GM12873 (cell line): ENCODE data around the gene SPAG7.

ENCODE experiments used
- TF ChIP-seq, protein P1 (sequence below): IDR thresholded peaks from 2 replicates; pipeline ENCODE4 v1.5.1; 2012; ENCODE audit warnings: low read depth, mild to moderate bottlenecking, moderate library complexity, low read length, control low read depth; ENCODE audit not compliant: insufficient read depth; ENCODE audit errors: missing control alignments

Gene SPAG7

DNA sequence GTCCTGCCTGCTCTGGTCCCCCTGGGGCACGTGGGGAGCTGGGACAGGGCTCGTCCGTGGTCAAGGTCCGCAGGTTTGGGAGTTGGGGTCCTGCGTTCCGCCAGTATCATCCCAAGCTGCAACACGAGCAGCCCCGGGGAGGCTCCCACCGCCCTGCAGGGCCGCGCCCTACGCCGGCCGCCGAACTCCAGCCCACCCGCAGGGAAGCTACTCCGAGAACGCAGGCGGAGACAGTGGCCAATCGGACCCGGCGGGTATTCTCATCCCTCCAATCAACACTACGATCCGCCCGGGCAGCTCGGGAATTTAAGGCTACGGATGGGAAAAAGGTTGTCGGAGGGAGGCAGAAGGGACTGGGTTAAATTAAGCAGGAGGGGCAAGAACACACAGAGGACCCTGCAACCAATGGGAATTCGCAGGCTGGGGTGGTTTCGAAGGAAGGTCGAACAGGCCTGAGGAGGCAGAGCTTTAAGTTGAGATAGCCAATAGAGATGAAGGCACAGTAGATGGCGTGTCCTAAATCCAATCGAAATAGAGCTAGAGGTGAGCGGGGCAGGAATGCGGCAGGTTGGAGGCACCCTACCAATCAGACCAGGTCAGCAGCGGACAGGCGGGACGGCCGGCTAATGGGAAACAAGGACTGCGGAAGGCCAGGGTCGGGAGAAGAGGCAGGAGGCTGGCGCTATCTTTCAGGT, 626 bp downstream of the SPAG7 start:
- TF ChIP-seq, protein P1, sequence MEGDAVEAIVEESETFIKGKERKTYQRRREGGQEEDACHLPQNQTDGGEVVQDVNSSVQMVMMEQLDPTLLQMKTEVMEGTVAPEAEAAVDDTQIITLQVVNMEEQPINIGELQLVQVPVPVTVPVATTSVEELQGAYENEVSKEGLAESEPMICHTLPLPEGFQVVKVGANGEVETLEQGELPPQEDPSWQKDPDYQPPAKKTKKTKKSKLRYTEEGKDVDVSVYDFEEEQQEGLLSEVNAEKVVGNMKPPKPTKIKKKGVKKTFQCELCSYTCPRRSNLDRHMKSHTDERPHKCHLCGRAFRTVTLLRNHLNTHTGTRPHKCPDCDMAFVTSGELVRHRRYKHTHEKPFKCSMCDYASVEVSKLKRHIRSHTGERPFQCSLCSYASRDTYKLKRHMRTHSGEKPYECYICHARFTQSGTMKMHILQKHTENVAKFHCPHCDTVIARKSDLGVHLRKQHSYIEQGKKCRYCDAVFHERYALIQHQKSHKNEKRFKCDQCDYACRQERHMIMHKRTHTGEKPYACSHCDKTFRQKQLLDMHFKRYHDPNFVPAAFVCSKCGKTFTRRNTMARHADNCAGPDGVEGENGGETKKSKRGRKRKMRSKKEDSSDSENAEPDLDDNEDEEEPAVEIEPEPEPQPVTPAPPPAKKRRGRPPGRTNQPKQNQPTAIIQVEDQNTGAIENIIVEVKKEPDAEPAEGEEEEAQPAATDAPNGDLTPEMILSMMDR: no peak

DNA sequence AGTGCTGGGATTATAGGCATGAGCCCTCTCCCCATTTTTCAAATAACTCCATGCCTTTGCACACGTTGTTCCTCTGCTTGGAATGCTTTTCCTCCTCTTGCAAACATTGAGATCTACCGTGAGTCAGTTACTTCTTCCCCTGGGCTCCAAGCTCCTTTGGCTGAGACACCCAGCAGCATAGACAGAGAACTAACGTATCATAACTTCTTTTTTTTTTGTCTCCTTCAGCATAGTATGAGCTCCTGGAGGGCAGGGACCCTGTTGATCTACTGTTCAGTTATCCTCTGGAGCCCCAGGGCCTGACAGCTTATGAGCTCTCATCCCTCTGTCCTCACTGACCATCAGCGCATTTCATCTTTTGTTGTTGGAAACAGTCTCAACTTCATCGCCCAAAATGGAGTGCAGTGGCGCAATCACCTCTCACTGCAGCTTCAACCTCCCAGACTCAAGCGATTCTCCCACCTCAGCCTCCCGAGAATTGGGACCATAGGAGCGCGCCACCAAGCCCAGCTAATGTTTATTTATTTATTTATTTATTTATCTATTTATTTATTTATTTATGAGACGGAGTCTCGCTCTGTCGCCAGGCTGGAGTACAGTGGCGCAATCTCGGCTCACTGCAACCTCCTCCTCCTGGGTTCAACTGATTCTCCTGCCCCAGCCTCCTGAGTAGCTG, 2.2 kb downstream of the SPAG7 start:
- TF ChIP-seq, protein P1: no peak

DNA sequence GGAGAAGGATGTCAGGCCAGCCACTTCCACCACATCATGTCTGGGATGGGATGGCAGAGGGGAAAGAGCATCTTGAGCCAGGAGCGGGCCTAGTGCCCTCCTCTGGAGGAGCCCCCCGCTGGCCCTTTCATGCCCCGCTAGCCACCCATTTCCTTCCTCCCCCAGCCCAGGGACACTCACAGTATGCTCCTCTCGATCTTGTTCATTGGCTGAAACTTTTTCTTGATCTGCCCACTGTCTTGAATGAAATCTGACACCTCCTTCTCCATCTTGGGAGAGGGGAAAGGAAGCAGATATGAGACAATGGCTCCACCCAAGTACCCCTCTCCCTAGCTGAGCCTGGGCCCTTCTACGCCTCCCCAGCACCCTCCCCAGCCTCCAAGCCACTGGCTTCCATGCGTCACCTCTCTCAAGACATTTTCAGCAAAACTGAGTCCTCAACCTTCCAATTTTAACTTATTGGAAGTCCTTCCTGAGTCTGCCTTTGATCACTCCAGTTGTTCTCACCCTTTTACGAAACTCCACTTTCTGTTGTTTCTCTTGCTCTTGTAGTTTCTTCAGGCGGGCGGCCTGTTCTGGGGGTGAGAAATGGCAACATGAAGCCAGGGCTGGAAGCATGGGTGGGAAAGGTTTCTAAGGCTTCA, 7.2 kb downstream of the SPAG7 start:
- TF ChIP-seq, protein P1: no peak

DNA sequence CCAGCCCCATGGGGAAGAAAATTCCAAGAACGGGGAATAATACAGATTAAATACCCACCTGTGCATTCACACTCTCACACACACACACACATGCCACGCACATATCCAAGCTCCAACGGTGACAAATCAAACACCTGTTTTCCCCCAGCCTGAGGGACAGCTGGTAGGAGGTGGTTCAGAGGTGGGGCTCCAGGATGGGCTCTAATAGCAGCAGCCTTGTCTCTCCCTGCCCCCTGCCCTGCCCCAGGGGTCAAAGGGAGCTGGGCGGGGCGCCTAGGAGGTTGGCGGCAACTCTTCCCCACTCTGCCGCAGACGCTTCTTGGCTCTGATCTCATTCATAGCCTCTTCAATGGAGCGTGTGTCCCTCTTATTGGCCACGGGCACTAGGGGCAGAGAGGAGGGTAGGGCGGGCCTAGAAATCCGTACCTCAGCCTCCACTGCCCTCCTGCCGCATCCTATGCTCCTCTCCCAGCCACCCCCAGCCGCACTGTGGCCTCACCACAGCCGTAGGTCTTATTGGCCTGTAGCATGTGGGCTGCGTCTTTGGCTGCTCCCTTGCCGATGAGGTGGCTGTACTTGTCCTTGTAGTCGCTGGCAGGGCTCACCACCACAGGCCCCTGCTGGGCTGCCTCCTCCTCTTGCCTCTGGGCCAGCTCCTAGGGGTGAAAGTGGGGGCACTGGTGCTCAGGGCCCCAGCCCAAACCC, 8.2 kb downstream of the SPAG7 start:
- TF ChIP-seq, protein P1: no peak

DNA sequence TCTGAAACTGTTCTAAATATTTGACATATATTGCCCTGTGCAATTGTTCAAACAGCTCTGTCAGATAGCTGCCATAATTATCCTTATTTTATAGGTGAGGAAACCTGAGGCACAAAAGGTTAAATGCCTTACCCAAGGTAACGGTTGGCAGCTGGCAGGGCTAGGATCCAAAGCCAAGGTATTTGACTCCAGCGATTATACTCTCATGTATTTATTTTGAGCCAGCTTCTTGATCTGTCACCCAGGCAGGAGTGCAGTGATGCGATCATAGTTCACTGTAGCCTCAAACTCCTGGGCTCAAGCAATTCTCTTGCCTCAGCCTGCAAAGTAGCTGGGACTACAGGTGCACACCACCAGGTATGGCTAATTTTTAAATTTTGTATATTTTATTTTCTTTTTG, 9.5 kb downstream of the SPAG7 start:
- TF ChIP-seq, protein P1: no peak

DNA sequence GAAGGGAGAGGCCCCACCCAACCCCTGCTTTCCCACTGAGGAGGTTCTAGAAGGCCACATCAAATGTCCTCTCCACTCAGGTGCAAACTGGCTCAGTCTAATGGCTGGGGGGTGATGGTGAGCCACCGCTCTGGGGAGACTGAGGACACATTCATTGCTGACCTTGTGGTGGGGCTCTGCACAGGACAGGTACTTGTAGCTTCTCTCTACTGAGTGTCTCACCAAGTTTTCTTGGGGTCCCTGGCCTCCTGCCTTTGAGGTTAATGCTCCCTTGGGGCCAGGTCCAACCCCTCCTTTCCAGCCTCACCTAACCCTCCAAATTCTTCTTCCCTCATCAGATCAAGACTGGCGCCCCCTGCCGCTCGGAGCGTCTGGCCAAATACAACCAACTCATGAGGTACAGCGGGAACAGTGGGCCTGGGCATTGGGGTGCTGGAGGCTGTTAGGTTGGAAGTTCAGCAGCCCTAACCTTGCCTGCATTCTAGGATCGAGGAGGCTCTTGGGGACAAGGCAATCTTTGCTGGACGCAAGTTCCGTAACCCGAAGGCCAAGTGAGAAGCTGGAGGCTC, 11.0 kb downstream of the SPAG7 start:
- TF ChIP-seq, protein P1: peak; percentile 28
